Measurements from ENCODE around the gene CROCC2. TPM values are rescaled to one million over a fixed set of nuclear protein-coding genes. Genes with fewer than 3 reads are reported as not detected.

CROCC2 gene
- polyA plus RNA-seq, 1 donor (not counting 4 experiments of a cell fraction or from before 2014, with no cell fraction given): not detected

GRCh38 chr2:241020629-241021190 lies 114.6 kb downstream of the CROCC2 start:
- no peak overlapping the region for H3K4me3 ChIP-seq (ENCODE audit: control insufficient read depth in 2 of 3, extremely low read depth in 1 of 3, insufficient read depth in 2 of 3, low read depth in 1 of 3, low read length in 3 of 3)
- H3K27me3 ChIP-seq (ENCODE audit: control insufficient read depth, extremely low read depth, insufficient read depth, low read length): no peaks in the 10 kb centered on the region
- no peak overlapping the region for H3K27ac ChIP-seq (ENCODE audit: control insufficient read depth, insufficient read depth, low read length)
- no peak overlapping the region for H2AFZ ChIP-seq (ENCODE audit: control insufficient read depth, low read length)
- no peaks in the 10 kb centered on the region for H4K20me1 ChIP-seq (ENCODE audit: control insufficient read depth, extremely low read depth, insufficient read depth, low read length)
- no peak for DNase-seq (ENCODE audit: low read depth, low spot score)
- TF ChIP-seq CTCF (optimal IDR thresholded peaks at IDR 0.05 in 1 of 3, IDR thresholded peaks at IDR 0.05 in 1 of 3, conservative IDR thresholded peaks at IDR 0.05 in 1 of 3; ENCODE audit: extremely low read depth in 1 of 3, insufficient read depth in 2 of 3, low read length in 3 of 3) (no peak), EZH2 (IDR thresholded peaks at IDR 0.05; ENCODE audit: low read length) (no peak)
- FAIRE-seq: no peak
- no peak overlapping the region for H3K9ac ChIP-seq (ENCODE audit: control insufficient read depth, extremely low read depth, insufficient read depth, low read length)
- H3K9me3 ChIP-seq (ENCODE audit: control insufficient read depth, low read depth, low read length): peaks cover 3% of the 10 kb centered on the region
- H3K79me2 ChIP-seq (ENCODE audit: control insufficient read depth, insufficient read depth, low read length): no peaks in the 10 kb centered on the region
- dilution Hi-C loops (cut with MboI; ENCODE audit: extremely low pct_ligation_motif_present, low sequenced_read_pairs): no loop called here
- H3K36me3 ChIP-seq (ENCODE audit: control insufficient read depth in 2 of 2, extremely low read depth in 1 of 2, insufficient read depth in 2 of 2, low read length in 2 of 2): no peaks in the 10 kb centered on the region
- H3K4me2 ChIP-seq (ENCODE audit: control insufficient read depth, extremely low read depth, insufficient read depth, low read depth, low read length): no peak overlapping the region
- H3K9me1 ChIP-seq (ENCODE audit: control insufficient read depth, extremely low read depth, insufficient read depth, low read length): no peaks in the 10 kb centered on the region
- H3K4me1 ChIP-seq (ENCODE audit: control insufficient read depth, extremely low read depth, insufficient read depth, low read length): no peaks in the 10 kb centered on the region

- H2AFZ ChIP-seq (ENCODE audit: control insufficient read depth, low read length): no peak overlapping the region
- H3K4me1 ChIP-seq (ENCODE audit: control insufficient read depth, extremely low read depth, insufficient read depth, low read length): no peaks in the 10 kb centered on the region
- H3K36me3 ChIP-seq (ENCODE audit: control insufficient read depth in 2 of 2, extremely low read depth in 1 of 2, insufficient read depth in 2 of 2, low read length in 2 of 2): no peaks in the 10 kb centered on the region
- TF ChIP-seq CTCF (optimal IDR thresholded peaks at IDR 0.05 in 1 of 3, IDR thresholded peaks at IDR 0.05 in 1 of 3, conservative IDR thresholded peaks at IDR 0.05 in 1 of 3; ENCODE audit: extremely low read depth in 1 of 3, insufficient read depth in 2 of 3, low read length in 3 of 3) (no peak), EZH2 (IDR thresholded peaks at IDR 0.05; ENCODE audit: low read length) (no peak)
- H3K4me3 ChIP-seq (ENCODE audit: control insufficient read depth in 2 of 3, extremely low read depth in 1 of 3, insufficient read depth in 2 of 3, low read depth in 1 of 3, low read length in 3 of 3): no peak overlapping the region
- peaks cover 3% of the 10 kb centered on the region for H3K9me3 ChIP-seq (ENCODE audit: control insufficient read depth, low read depth, low read length)
- H3K9me1 ChIP-seq (ENCODE audit: control insufficient read depth, extremely low read depth, insufficient read depth, low read length): no peaks in the 10 kb centered on the region
- DNase-seq (ENCODE audit: low read depth, low spot score) (no peak), FAIRE-seq (no peak)
- H3K9ac ChIP-seq (ENCODE audit: control insufficient read depth, extremely low read depth, insufficient read depth, low read length): no peak overlapping the region
- no peaks in the 10 kb centered on the region for H4K20me1 ChIP-seq (ENCODE audit: control insufficient read depth, extremely low read depth, insufficient read depth, low read length)
- H3K79me2 ChIP-seq (ENCODE audit: control insufficient read depth, insufficient read depth, low read length): no peaks in the 10 kb centered on the region
- H3K27me3 ChIP-seq (ENCODE audit: control insufficient read depth, extremely low read depth, insufficient read depth, low read length): no peaks in the 10 kb centered on the region
- no peak overlapping the region for H3K4me2 ChIP-seq (ENCODE audit: control insufficient read depth, extremely low read depth, insufficient read depth, low read depth, low read length)
- dilution Hi-C loops (cut with MboI; ENCODE audit: extremely low pct_ligation_motif_present, low sequenced_read_pairs): no loop called here
- H3K27ac ChIP-seq (ENCODE audit: control insufficient read depth, insufficient read depth, low read length): no peak overlapping the region
These were observed 119.5 kb downstream of the CROCC2 start for GRCh38 chr2:241025639-241026038.

All from keratinocyte (primary cell).